ENCODE data around the gene FRMPD1.

Gene FRMPD1

GRCh38 chr9:37753489-37754190 lies 102.9 kb downstream of the FRMPD1 start, which contains the start of gene TRMT10B (continued):
- TF ChIP-seq, protein P1, sequence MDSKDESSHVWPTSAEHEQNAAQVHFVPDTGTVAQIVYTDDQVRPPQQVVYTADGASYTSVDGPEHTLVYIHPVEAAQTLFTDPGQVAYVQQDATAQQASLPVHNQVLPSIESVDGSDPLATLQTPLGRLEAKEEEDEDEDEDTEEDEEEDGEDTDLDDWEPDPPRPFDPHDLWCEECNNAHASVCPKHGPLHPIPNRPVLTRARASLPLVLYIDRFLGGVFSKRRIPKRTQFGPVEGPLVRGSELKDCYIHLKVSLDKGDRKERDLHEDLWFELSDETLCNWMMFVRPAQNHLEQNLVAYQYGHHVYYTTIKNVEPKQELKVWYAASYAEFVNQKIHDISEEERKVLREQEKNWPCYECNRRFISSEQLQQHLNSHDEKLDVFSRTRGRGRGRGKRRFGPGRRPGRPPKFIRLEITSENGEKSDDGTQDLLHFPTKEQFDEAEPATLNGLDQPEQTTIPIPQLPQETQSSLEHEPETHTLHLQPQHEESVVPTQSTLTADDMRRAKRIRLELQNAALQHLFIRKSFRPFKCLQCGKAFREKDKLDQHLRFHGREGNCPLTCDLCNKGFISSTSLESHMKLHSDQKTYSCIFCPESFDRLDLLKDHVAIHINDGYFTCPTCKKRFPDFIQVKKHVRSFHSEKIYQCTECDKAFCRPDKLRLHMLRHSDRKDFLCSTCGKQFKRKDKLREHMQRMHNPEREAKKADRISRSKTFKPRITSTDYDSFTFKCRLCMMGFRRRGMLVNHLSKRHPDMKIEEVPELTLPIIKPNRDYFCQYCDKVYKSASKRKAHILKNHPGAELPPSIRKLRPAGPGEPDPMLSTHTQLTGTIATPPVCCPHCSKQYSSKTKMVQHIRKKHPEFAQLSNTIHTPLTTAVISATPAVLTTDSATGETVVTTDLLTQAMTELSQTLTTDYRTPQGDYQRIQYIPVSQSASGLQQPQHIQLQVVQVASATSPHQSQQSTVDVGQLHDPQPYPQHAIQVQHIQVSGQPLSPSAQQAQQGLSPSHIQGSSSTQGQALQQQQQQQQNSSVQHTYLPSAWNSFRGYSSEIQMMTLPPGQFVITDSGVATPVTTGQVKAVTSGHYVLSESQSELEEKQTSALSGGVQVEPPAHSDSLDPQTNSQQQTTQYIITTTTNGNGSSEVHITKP (tag by site-specific recombination; IDR thresholded peaks at IDR 0.05) = peak; percentile 91

- Histone ChIP-seq H3K4me1 (ENCODE audit: control insufficient read depth, insufficient read depth, low read length) (no peaks in the 10 kb centered on the region), H3K4me3 (ENCODE audit: low read depth, low read length) (no peak overlapping the region), H3K9me3 (ENCODE audit: control insufficient read depth, insufficient read depth, low read depth, low read length) (no peaks in the 10 kb centered on the region), H3K36me3 (ENCODE audit: control insufficient read depth in 2 of 2, insufficient read depth in 1 of 2, low read length in 2 of 2) (peaks cover 0 to 7% of the 10 kb centered on the region in 2 experiments; a peak in 2 of 3 replicates), H3K27ac (ENCODE audit: extremely low read depth, low read depth, low read length) (no peak overlapping the region)
- TF ChIP-seq HOXD13 (CRISPR knock-in tag; IDR thresholded peaks at IDR 0.05; ENCODE audit: borderline replicate concordance) = no peak
- no peak for TF ChIP-seq YY1 (tag by site-specific recombination; IDR thresholded peaks at IDR 0.05)
- no peak for TF ChIP-seq ZNF571 (tag by site-specific recombination; IDR thresholded peaks at IDR 0.05)
- no peak for TF ChIP-seq ZNF335 (tag by site-specific recombination; conservative IDR thresholded peaks at IDR 0.05)
- TF ChIP-seq KLF9 (tag by site-specific recombination; IDR thresholded peaks at IDR 0.05; ENCODE audit: low read depth) = no peak
- TF ChIP-seq BCL11B (tag by site-specific recombination; IDR thresholded peaks at IDR 0.05; ENCODE audit: low read depth) = no peak
- no peak for TF ChIP-seq ZNF19 (tag by site-specific recombination; IDR thresholded peaks at IDR 0.05; ENCODE audit: low read depth)
- TF ChIP-seq, protein P2, sequence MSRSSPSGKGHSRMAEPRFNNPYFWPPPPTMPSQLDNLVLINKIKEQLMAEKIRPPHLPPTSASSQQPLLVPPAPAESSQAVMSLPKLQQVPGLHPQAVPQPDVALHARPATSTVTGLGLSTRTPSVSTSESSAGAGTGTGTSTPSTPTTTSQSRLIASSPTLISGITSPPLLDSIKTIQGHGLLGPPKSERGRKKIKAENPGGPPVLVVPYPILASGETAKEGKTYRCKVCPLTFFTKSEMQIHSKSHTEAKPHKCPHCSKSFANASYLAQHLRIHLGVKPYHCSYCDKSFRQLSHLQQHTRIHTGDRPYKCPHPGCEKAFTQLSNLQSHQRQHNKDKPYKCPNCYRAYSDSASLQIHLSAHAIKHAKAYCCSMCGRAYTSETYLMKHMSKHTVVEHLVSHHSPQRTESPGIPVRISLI (tag by site-specific recombination; IDR thresholded peaks at IDR 0.05) = no peak
- no peak for TF ChIP-seq ZNF157 (tag by site-specific recombination; IDR thresholded peaks at IDR 0.05)
- TF ChIP-seq SP7 (tag by site-specific recombination; IDR thresholded peaks at IDR 0.05) = no peak
- no peak for TF ChIP-seq ZBTB7A (tag by site-specific recombination; IDR thresholded peaks at IDR 0.05; ENCODE audit: low read depth)
- no peak for TF ChIP-seq ZNF391 (tag by site-specific recombination; IDR thresholded peaks at IDR 0.05; ENCODE audit: borderline replicate concordance, low read depth)
- TF ChIP-seq ZNF248 (tag by site-specific recombination; IDR thresholded peaks at IDR 0.05) = no peak
- TF ChIP-seq MZF1 (tag by site-specific recombination; IDR thresholded peaks at IDR 0.05; ENCODE audit: borderline replicate concordance) = no peak
- TF ChIP-seq ZFP41 (tag by site-specific recombination; IDR thresholded peaks at IDR 0.05; ENCODE audit: borderline replicate concordance) = no peak
- no peak for TF ChIP-seq ZFHX2 (tag by site-specific recombination; conservative IDR thresholded peaks at IDR 0.05)
- ChIA-PET CTCF (interaction anchor here (1.0 kb wide), 1 partner anchor 11 kb away, joined by 3 read pairs; no protein-coding TSS in a partner anchor), POLR2A (no interaction called here)
These were observed 108.0 kb downstream of the FRMPD1 start for GRCh38 chr9:37758747-37759146.

DNA sequence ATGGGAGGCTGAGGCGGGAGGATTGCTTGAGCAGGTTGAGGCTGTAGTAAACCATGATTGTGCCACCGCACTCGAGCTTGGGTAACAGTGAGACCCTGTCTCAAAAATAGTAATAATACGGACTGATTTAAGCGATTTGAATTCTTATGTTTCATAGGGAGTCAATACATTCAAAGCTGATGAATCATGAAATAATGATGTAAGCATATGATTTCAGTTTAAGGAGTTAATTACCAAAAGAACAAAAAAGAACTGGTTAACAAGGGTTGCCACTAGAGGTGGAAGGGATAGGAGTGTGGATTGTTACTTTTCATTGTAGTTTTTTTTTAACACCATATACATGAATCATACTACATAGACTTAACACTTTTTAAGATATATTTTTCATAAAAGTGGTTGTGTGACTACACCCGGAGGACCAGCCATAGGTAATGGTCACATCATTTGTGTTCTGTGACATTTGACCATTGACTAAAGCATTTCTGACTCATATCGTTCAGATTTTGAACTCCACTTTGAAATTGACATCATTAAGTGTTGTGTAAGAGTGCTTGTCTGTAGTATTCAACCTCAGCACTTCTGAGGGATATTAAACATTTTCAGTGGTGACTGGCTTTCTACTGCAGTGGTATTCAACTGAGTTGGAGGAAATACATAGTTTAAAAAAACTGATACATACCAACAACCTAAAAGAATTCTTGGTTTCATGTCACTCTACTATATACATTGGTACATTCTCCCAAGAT lies 109.8 kb downstream of the FRMPD1 start:
- ChIA-PET CTCF (no interaction called here), POLR2A (interaction anchor here (0.6 kb wide), 1 partner anchor 10 kb away, joined by 4 read pairs; no protein-coding TSS in a partner anchor)
- H3K27ac ChIP-seq (ENCODE audit: extremely low read depth, low read depth, low read length) = no peak overlapping the region
- no peak overlapping the region for H3K4me3 ChIP-seq (ENCODE audit: low read depth, low read length)
- H3K9me3 ChIP-seq (ENCODE audit: control insufficient read depth, insufficient read depth, low read depth, low read length) = no peaks in the 10 kb centered on the region
- no peaks in the 10 kb centered on the region for H3K4me1 ChIP-seq (ENCODE audit: control insufficient read depth, insufficient read depth, low read length)
- peaks cover 0 to 13% of the 10 kb centered on the region in 2 experiments; a peak in 2 of 3 replicates for H3K36me3 ChIP-seq (ENCODE audit: control insufficient read depth in 2 of 2, insufficient read depth in 1 of 2, low read length in 2 of 2)
- TF ChIP-seq ZNF518A (tag by site-specific recombination; conservative IDR thresholded peaks at IDR 0.05; ENCODE audit: low read depth) (no peak), ZNF211 (tag by site-specific recombination; IDR thresholded peaks at IDR 0.05; ENCODE audit: low read depth) (no peak), ZNF830 (tag by site-specific recombination; IDR thresholded peaks at IDR 0.05; ENCODE audit: low read depth) (no peak), GLIS1 (tag by site-specific recombination; IDR thresholded peaks at IDR 0.05) (no peak), ZNF23 (tag by site-specific recombination; IDR thresholded peaks at IDR 0.05; ENCODE audit: borderline replicate concordance) (no peak), EGR2 (tag by site-specific recombination; IDR thresholded peaks at IDR 0.05; ENCODE audit: low read depth) (no peak)

Measured in HEK293 (cell line).